Natural killer cell treated with Interleukin-12 subunit alpha and Interleukin-12 subunit beta and Interleukin-15 and Interleukin-18, amount 100 ng/mL, for 72 hours (primary cell): ENCODE measurements around the gene CHRNG. TPM values are rescaled to one million over a fixed set of nuclear protein-coding genes. Genes with fewer than 3 reads are reported as not detected.

Experiments used
- ATAC-seq, 2 donors: fragments of 150-1000 bp; cut with Tn5 transposase in 1 of 2; sonication (Bioruptor Pico), chemical (Tn5 transposase) in 1 of 2; 2 replicates each; pipeline ENCODE4 v1.10.0; 2021
- DNase-seq: peaks from one replicate; pipeline ENCODE4 v3.0.0; 2022; ENCODE audit warnings: low spot score
- H3K27ac Mint-ChIP-seq, 2 donors: 1 replicate in 1 of 2; 2 replicates in 1 of 2; pipeline ENCODE4 v1.8.0; 2022; ENCODE audit warnings: mixed read lengths in 2 of 2, mild to moderate bottlenecking in 1 of 2, moderate library complexity in 1 of 2
- H3K27me3 Mint-ChIP-seq, 2 donors: 1 replicate in 1 of 2; 2 replicates in 1 of 2; pipeline ENCODE4 v1.8.0; 2022; ENCODE audit warnings: mixed read lengths in 2 of 2
- H3K36me3 Mint-ChIP-seq: one replicate; pipeline ENCODE4 v1.8.0; 2022; ENCODE audit warnings: mixed read lengths
- H3K4me1 Mint-ChIP-seq, 2 donors: 1 replicate in 1 of 2; 2 replicates in 1 of 2; pipeline ENCODE4 v1.8.0; 2022; ENCODE audit warnings: low read depth in 2 of 2, mixed read lengths in 2 of 2, mild to moderate bottlenecking in 1 of 2
- H3K4me3 Mint-ChIP-seq: one replicate; pipeline ENCODE4 v1.8.0; 2022; ENCODE audit warnings: mixed read lengths
- H3K9me3 Mint-ChIP-seq: 2 replicates; pipeline ENCODE4 v1.8.0; 2022; ENCODE audit warnings: mixed read lengths
- total RNA-seq, 2 donors: library from RNA; stranded (reverse); gene quantifications; one replicate each; pipeline ENCODE4 v1.2.3, GENCODE V29; 2022

The CHRNG gene
- total RNA-seq, 2 donors from 2014 or later = not detected

DNA sequence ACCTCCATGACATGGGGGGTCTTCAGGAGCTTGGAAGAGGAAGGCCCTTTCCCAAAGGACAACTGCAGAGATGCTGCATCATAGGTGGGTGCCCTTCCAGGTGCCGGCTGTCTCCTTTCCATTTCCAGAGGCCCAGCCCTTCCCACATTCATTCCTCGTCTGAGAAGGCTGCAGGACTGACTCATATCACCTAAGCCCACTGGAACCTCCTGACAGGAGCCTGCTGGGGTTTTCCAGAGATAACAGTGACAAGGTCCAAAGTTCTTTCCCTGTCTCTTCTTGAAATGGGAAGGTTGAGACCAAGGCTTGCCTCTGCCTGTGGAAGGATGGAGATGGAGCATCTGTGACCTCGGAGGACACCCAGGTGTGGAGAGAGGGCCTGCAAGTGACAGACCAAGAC lies 22.9 kb upstream of the CHRNG start:
- Mint-ChIP-seq H3K4me3 (no peak overlapping the region), H3K27ac (no peak overlapping the region), H3K4me1 (peaks cover 0 to 2% of the 10 kb centered on the region in 2 donors), H3K9me3 (no peaks in the 10 kb centered on the region), H3K36me3 (no peaks in the 10 kb centered on the region), H3K27me3 (peaks cover 0 to 18% of the 10 kb centered on the region in 2 donors)
- DNase-seq = no peak
- ATAC-seq = no peak

- H3K36me3 Mint-ChIP-seq = no peaks in the 10 kb centered on the region
- no peak overlapping the region for H3K4me3 Mint-ChIP-seq
These were observed 20.6 kb upstream of the CHRNG start for GRCh38 chr2:232518844-232519243.

DNA sequence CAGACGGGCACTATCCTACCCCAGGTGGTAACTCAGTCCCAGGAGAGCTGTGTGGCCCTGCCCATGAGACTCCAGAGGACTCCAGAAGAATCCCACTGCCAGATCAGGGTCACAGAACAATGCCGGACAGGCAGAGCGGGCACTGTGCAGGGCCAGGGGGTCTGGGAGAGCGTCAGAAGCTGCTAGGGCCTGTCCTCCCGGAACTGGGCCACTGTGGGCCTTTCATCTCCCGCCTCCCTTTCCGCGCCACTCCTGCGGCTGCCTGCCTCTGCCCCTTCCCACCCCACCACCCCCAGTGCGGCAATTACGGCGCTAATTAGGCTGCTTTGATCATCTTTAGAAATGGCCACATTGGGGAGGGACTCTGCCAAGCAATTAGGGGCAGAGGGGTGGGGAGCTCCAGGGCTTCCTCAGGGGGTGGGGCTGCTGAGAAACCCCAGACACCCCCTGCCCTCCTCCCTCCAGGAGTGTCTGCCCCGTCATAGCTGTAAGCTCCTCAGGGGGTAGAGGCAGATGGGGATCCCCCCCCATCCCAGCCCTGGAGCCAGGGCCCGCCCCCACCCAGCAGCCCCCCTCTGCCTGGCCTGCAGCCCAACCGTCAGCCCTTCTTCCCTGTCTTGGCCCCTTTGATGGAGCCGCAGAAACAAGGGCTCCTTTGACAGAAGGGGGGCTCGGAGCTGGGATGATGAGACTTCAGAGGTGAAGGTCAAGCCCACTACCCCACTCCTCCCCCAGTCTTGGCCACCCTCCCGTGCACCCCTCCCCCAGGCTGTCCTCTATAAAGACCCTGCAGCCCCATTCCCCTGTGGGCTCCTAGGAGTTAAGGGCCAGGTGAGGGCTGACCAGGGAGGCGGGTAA lies 19.7 kb upstream of the CHRNG start, which contains the start of gene PRSS56:
Gene PRSS56, plus strand, starts transcription at position 808 of the 858 bp plus-strand sequence. CDS start 211 bp downstream, outside the sequence.
- H3K27me3 Mint-ChIP-seq = peaks cover 0 to 25% of the 10 kb centered on the region in 2 donors
- DNase-seq (no peak), ATAC-seq (no peak)
- H3K4me1 Mint-ChIP-seq = peaks cover 0 to 7% of the 10 kb centered on the region in 2 donors
- no peaks in the 10 kb centered on the region for H3K36me3 Mint-ChIP-seq
- H3K4me3 Mint-ChIP-seq = peak within 1 kb of the TSS; percentile 10
- no peaks in the 10 kb centered on the region for H3K9me3 Mint-ChIP-seq
- no peak within 1 kb of the TSS for H3K27ac Mint-ChIP-seq

More at GRCh38 chr2:232518844-232519243, 20.6 kb upstream of the CHRNG start:
- Mint-ChIP-seq H3K4me1 (peaks cover 0 to 2% of the 10 kb centered on the region in 2 donors), H3K27ac (no peak overlapping the region), H3K27me3 (peaks cover 0 to 18% of the 10 kb centered on the region in 2 donors), H3K9me3 (no peaks in the 10 kb centered on the region)
- DNase-seq (no peak), ATAC-seq (no peak)

DNA sequence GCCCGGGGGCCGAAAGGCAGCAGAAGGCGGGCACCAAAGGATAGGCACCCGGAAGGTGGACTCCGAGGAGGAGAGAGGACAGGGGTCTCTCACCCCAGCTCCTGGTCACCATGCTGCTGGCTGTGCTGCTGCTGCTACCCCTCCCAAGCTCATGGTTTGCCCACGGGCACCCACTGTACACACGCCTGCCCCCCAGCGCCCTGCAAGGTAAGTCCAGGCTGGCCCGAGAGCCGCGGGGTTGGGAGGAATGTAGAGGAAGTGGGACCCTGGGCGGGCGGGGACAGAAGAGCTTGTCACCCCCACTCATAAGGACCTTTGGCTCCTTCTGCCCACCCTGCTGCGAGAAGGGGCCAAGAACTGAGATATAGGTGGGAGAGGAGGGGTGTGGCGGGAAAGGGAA lies 19.0 kb upstream of the CHRNG start:
- Mint-ChIP-seq H3K36me3 (no peaks in the 10 kb centered on the region), H3K27me3 (peaks cover 0 to 25% of the 10 kb centered on the region in 2 donors)
- no peak for ATAC-seq

DNA sequence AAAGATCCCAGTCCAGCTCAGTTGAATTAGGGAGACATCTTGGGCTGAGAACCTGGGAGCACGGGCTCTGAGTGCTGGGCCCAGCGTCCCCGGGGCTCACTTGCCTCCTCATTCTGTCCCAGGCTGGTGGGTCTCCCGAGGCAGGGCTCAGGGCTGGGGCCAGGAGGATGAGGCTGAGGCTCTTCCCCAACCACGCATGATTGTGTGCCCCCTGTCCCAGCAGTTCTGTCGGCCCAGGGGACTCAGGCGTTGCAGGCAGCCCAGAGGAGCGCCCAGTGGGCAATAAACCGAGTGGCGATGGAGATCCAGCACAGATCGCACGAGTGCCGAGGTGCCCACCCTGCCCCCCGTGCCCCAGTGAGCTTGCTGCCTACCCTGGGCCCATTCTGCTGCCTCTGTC lies 18.4 kb upstream of the CHRNG start:
- Mint-ChIP-seq H3K27ac (no peak overlapping the region), H3K36me3 (no peaks in the 10 kb centered on the region), H3K4me1 (peaks cover 0 to 7% of the 10 kb centered on the region in 2 donors), H3K9me3 (no peaks in the 10 kb centered on the region), H3K27me3 (peaks cover 0 to 25% of the 10 kb centered on the region in 2 donors), H3K4me3 (no peak overlapping the region)
- ATAC-seq (no peak), DNase-seq (no peak)

More for the DNA sequence above, 19.0 kb upstream of the CHRNG start:
- H3K4me3 Mint-ChIP-seq = peak overlapping the region; percentile 10
- peaks cover 0 to 7% of the 10 kb centered on the region in 2 donors for H3K4me1 Mint-ChIP-seq
- no peak overlapping the region for H3K27ac Mint-ChIP-seq
- DNase-seq = no peak
- no peaks in the 10 kb centered on the region for H3K9me3 Mint-ChIP-seq

DNA sequence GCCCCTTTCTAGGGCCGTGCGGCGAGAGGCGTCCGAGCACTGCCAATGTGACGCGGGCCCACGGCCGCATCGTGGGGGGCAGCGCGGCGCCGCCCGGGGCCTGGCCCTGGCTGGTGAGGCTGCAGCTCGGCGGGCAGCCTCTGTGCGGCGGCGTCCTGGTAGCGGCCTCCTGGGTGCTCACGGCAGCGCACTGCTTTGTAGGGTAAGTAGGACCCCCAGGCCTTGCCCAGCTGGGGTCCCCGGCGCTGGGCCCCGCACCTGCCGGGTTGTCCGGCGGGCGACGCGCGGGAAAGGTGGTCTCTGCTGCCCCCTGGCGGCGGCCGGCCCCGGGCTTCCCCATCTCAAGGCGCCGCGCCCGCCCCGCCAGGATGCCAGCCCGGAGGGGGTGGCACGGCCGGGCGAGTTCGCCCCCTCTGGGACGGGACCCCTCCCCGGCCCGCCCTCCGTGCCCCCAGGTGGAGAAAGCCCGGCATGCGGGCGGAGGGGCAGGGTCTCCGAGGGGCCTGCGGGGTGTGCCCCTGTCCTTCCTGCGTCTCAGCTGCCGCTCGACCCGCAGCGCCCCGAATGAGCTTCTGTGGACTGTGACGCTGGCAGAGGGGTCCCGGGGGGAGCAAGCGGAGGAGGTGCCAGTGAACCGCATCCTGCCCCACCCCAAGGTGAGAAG lies 17.4 kb upstream of the CHRNG start:
- no peak overlapping the region for H3K4me3 Mint-ChIP-seq
- no peaks in the 10 kb centered on the region for H3K36me3 Mint-ChIP-seq
- peaks cover 0 to 7% of the 10 kb centered on the region in 2 donors for H3K4me1 Mint-ChIP-seq
- H3K27ac Mint-ChIP-seq = no peak overlapping the region
- DNase-seq (peak; percentile 70), ATAC-seq (peak; percentile 56 to 74)
- no peaks in the 10 kb centered on the region for H3K9me3 Mint-ChIP-seq
- H3K27me3 Mint-ChIP-seq = peaks cover 0 to 24% of the 10 kb centered on the region in 2 donors

DNA sequence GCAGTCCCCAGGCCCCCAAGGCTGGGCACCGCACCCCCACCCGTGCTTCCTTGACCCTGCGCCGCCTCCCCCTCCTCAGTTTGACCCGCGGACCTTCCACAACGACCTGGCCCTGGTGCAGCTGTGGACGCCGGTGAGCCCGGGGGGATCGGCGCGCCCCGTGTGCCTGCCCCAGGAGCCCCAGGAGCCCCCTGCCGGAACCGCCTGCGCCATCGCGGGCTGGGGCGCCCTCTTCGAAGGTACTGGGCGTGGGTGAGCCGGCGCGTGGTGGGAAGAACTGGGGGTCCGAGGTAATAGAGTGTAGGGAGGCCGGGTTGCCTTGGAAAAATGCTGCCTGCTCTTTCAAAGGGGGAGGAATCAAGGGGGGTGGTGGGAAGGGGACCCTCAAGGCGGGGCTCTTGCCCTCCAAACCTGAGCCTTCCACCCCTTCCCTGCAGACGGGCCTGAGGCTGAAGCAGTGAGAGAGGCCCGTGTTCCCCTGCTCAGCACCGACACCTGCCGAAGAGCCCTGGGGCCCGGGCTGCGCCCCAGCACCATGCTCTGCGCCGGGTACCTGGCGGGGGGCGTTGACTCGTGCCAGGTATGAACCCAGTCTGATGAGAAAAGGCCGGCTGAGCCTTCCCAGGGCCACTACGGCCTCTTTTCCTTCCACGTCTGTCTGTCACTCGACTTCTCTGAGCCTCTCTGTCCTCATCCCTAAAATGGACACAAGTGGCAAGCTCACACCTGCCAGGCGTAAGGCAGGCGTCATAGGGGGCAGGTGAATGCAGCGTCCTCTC lies 16.7 kb upstream of the CHRNG start:
- ATAC-seq = peak in 1 of 2 donors; percentile 1

GRCh38 chr2:232523402-232523681 lies 16.1 kb upstream of the CHRNG start:
- H3K36me3 Mint-ChIP-seq = no peaks in the 10 kb centered on the region
- H3K4me1 Mint-ChIP-seq = peaks cover 4 to 9% of the 10 kb centered on the region in 2 donors
- ATAC-seq (no peak), DNase-seq (no peak)
- H3K9me3 Mint-ChIP-seq = no peaks in the 10 kb centered on the region
- no peak overlapping the region for H3K4me3 Mint-ChIP-seq
- H3K27ac Mint-ChIP-seq = no peak overlapping the region
- peaks cover 0 to 22% of the 10 kb centered on the region in 2 donors for H3K27me3 Mint-ChIP-seq

More for the DNA sequence above, 16.7 kb upstream of the CHRNG start:
- H3K9me3 Mint-ChIP-seq = no peaks in the 10 kb centered on the region
- H3K27me3 Mint-ChIP-seq = peaks cover 0 to 23% of the 10 kb centered on the region in 2 donors
- peaks cover 0 to 7% of the 10 kb centered on the region in 2 donors for H3K4me1 Mint-ChIP-seq
- no peak overlapping the region for H3K27ac Mint-ChIP-seq
- H3K36me3 Mint-ChIP-seq = no peaks in the 10 kb centered on the region
- DNase-seq = no peak
- H3K4me3 Mint-ChIP-seq = no peak overlapping the region

DNA sequence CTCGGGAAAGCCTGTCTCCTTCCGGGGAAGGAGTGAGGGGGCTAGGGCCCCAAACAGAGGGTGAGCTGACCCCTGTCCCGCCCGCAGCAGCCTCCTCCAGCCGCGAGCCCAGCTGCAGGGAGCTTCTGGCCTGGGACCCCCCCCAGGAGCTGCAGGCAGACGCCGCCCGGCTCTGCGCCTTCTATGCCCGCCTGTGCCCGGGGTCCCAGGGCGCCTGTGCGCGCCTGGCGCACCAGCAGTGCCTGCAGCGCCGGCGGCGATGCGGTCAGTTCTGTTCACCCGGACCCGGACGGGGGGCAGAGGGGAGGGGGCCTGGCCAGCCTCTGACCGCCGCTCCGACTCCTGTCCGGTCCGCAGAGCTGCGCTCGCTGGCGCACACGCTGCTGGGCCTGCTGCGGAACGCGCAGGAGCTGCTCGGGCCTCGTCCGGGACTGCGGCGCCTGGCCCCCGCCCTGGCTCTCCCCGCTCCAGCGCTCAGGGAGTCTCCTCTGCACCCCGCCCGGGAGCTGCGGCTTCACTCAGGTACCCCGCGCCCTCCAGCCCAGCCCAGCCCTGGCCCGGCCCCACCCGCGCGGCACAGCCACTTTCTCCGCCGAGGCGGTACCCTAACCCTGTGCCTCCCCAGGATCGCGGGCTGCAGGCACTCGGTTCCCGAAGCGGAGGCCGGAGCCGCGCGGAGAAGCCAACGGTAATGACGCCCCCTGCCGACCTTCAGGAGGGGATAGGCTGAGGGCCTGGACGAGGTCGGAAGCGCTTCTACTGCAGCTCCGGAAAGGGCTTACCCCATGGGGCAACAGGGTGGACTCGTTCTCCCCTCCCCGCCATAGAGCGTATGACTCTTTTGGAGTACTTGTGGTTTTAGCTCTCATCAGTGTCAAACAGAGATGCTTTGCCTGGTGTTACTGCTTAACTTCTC lies 15.6 kb upstream of the CHRNG start:
- no peaks in the 10 kb centered on the region for H3K36me3 Mint-ChIP-seq
- peaks cover 0 to 25% of the 10 kb centered on the region in 2 donors for H3K27me3 Mint-ChIP-seq
- DNase-seq = no peak
- no peak overlapping the region for H3K4me3 Mint-ChIP-seq
- H3K9me3 Mint-ChIP-seq = no peaks in the 10 kb centered on the region
- H3K27ac Mint-ChIP-seq = no peak overlapping the region
- peak in 1 of 2 donors; percentile 25 for ATAC-seq
- peaks cover 10 to 15% of the 10 kb centered on the region in 2 donors for H3K4me1 Mint-ChIP-seq

DNA sequence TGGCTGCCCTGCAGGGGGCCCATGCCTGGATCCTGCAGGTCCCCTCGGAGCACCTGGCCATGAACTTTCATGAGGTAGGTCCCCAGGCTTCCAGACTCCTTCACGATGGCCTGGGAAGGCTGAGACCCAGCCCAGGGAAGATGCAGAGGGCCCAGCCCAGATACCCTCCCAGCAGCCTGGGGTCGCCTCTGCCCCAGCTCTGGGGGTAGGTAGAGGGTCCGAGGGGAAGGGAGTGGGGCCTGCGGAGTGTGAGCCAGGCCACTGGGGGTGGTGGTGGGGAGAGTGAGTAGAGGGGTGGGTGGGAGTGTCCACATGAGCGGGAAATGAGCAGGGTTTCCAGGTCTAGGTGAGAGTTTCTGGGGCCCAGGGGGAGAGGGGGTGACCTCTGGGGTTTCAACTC lies 14.7 kb upstream of the CHRNG start:
- H3K27ac Mint-ChIP-seq = no peak overlapping the region
- H3K27me3 Mint-ChIP-seq = peaks cover 0 to 26% of the 10 kb centered on the region in 2 donors
- ATAC-seq = no peak
- no peaks in the 10 kb centered on the region for H3K36me3 Mint-ChIP-seq
- no peak for DNase-seq
- no peak overlapping the region for H3K4me3 Mint-ChIP-seq
- peaks cover 13 to 19% of the 10 kb centered on the region in 2 donors for H3K4me1 Mint-ChIP-seq
- no peaks in the 10 kb centered on the region for H3K9me3 Mint-ChIP-seq

DNA sequence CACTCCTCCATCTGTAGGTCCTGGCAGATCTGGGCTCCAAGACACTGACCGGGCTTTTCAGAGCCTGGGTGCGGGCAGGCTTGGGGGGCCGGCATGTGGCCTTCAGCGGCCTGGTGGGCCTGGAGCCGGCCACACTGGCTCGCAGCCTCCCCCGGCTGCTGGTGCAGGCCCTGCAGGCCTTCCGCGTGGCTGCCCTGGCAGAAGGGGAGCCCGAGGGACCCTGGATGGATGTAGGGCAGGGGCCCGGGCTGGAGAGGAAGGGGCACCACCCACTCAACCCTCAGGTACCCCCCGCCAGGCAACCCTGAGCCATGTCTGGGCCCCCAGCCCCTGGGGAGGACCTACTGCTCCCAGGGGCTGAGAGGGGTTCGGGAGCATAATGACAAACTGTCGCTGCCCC lies 14.3 kb upstream of the CHRNG start:
- H3K4me3 Mint-ChIP-seq = no peak overlapping the region
- peaks cover 13 to 19% of the 10 kb centered on the region in 2 donors for H3K4me1 Mint-ChIP-seq
- ATAC-seq = no peak
- no peak overlapping the region for H3K27ac Mint-ChIP-seq
- H3K27me3 Mint-ChIP-seq = peaks cover 0 to 25% of the 10 kb centered on the region in 2 donors
- no peak for DNase-seq
- H3K9me3 Mint-ChIP-seq = no peaks in the 10 kb centered on the region
- H3K36me3 Mint-ChIP-seq = no peaks in the 10 kb centered on the region

DNA sequence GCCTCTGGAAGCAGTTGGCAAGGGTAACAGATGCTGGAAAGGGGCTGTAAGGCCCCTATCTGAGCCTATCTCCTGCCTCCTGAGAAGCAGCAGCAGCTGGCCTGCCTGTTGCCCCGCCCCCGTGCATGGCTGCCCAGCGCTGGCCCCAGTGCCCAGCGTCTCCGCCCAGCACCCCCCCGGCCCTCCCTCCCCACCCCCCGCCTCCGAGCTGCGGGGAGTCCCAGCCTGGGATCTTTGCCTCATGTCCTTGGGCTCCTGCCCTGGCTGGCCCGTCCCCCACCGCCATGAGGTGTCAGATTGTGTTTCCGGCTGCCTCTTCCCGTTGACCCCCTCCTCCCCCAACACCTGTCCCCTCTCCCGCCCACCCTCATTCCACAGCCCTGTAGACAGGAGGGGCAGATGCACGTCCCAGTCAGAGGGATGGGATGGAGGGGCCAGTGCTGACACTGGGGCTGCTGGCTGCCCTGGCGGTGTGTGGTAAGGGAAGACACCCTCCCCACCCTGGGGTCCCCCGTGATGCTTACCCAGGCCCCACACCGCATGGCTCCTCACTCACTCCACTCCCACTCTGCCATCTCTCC lies 13.6 kb upstream of the CHRNG start, which contains the start of gene CHRND:
Gene CHRND, plus strand, starts transcription at position 370 of the 581 bp plus-strand sequence. Its CDS starts 56 bp downstream, at position 426.
- DNase-seq = no peak
- H3K27ac Mint-ChIP-seq = no peak within 1 kb of the TSS
- peaks cover 13 to 19% of the 10 kb centered on the region in 2 donors for H3K4me1 Mint-ChIP-seq
- no peaks in the 10 kb centered on the region for H3K9me3 Mint-ChIP-seq
- H3K4me3 Mint-ChIP-seq = no peak within 1 kb of the TSS
- H3K27me3 Mint-ChIP-seq = peaks cover 0 to 21% of the 10 kb centered on the region in 2 donors
- H3K36me3 Mint-ChIP-seq = no peaks in the 10 kb centered on the region
- no peak for ATAC-seq
